HG02973 (cell line): ENCODE results near the gene NUP35.

Experiments
- ATAC-seq: cut with Tn5 transposase; IDR thresholded peaks from one replicate; pipeline ENCODE4 v1.9.1; 2021; ENCODE audit warnings: moderate library complexity; ENCODE audit not compliant: unreplicated experiment

Gene NUP35

GRCh38 chr2:183209395-183210028, 85.3 kb downstream of the NUP35 start:
- no peak for ATAC-seq
